Left hindlimb (tissue), 1 donor: ENCODE measurements around the gene PARM1.

Source experiments
- DNase-seq: peaks from one replicate; pipeline ENCODE4 v3.0.0-alpha.2; 2018

The PARM1 gene

DNA sequence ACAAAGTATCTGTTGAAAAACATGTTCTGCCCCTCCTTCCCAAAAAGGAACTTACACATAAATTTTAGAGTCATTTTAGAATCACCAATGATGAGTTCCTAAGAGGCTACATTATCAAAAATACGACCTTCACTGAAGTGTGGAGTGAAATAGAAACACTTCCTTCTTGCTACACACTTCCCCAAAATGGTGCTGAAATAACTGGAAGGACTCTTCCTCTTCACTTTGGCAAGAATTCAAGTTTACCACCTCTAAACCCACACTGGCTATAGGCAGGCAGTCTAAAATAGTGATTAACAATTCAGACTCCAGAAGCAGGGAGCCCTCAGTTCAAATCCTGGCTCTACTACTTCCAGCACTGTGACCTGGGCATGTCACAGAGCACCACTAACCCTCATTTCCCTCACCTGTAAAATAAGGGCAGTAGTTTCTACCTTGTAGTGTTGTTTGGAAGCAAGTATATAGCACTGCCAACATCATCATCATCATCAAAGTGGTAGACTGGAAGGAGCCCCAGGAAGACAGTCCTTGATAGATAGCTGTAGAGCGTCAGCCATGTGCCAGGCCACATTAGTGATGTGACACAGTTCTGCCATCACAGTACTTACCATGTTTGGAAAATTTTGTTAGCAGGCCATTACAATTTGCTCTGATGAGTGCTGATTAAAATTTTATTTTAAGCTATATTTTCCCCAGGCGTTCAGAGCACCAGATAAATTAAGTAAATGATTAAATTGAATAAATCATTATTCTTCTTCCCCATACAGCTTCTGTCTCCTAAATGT lies 103.3 kb downstream of the PARM1 start:
- DNase-seq, result no peak

DNA sequence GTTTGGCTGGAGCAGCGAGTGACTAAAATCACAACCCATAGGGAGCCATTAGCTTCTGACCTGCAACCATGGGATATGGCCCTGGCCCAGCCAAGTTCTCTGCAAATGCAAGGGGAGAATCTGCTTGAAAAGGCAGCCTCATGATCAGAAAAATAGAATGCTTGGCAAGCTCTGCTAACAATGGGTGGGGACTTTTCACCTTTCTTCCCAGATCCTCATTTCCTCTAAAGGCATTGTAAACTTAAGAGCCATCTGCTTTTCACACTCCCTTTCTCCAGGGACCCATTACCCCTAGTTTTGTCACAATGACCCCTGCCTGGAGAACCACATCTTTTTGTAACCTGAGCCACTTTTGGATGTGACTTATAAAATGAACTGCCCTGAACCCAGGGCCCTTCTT lies 104.3 kb downstream of the PARM1 start:
- DNase-seq, result peak; percentile 67

- no peak for DNase-seq
Measured at GRCh38 chr4:75038376-75038775, 105.5 kb downstream of the PARM1 start.

GRCh38 chr4:75040703-75041102 lies 107.8 kb downstream of the PARM1 start:
- DNase-seq, result no peak

GRCh38 chr4:75042601-75043208 lies 109.8 kb downstream of the PARM1 start:
- DNase-seq, result no peak

GRCh38 chr4:75046226-75046625 lies 113.3 kb downstream of the PARM1 start:
- DNase-seq, result no peak

DNA sequence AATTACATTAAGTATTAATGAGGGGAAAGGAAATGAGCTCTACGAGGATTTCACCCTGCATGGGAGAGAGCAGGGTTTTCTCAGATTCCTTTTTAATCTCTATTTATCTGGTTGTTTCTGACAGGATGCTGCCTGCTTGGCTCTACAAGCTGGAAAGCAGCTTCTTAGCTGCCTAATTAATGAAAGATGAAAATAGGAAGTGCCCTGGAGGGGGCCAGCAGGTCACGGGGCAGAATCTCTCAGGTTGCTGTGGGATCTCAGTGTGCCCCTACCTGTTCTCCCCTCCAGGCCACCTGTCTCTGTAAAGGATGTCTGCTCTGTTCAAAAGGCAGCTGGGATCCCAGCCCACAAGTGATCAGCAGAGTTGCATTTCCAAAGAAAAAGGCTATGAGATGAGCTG lies 113.7 kb downstream of the PARM1 start:
- DNase-seq, result no peak

DNA sequence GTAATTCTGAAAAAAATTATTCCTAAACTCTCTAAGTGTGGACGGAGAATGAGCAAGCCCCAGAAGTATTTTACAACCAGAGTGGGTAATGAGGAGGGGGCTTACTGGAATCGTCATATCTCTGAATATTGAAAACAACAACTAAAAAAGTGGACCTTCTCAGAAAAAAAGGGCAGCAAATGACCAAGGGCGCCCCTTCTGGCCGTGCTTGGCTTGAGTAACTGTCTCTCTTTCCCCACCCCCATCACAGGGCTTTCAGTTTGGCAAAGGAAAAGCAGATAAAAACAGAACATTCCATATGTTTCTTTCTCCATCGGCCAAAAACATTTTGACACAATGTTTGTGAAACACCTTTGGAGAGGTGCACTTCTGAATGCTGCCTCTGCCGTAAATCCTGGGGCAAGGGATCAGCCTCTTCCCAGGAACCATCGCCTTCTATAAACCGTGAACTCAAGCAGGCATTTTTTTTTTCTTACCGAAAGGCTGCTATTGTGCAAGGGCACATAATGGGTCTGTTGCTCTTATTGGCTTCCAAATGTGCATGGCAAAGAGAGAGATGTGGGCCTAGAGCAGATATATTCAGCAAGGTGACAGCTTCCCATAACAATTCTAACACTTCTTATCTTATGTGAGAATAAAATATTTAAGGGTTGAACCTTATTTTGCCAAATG lies 115.4 kb downstream of the PARM1 start:
- DNase-seq, result no peak

GRCh38 chr4:75051431-75051830 lies 118.5 kb downstream of the PARM1 start:
- DNase-seq, result no peak

GRCh38 chr4:75053352-75053751 lies 120.4 kb downstream of the PARM1 start:
- DNase-seq, result no peak

DNA sequence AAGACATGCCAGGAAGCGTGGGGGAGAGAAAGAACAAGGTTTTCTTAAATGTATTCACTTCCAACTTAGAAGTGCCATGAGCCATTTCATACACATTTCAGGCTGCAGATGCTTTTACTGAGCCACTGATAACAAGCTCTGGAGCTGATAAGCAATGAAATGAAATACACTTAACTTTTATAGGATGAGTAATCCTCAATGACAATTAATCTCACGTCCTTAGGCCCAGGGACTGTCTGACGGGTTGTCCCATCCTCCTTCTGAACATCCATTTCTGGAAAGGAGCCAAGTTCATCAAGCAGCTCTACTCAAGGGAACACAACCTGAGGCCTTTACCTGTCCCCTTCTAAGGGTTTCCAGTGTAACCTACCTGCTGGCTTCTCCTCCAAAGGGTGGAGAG lies 121.2 kb downstream of the PARM1 start:
- no peak for DNase-seq

GRCh38 chr4:75056277-75056676 lies 123.4 kb downstream of the PARM1 start:
- no peak for DNase-seq

GRCh38 chr4:75057369-75057768 lies 124.5 kb downstream of the PARM1 start:
- DNase-seq, result no peak

GRCh38 chr4:75058486-75058885 lies 125.6 kb downstream of the PARM1 start:
- peak; percentile 40 for DNase-seq

DNA sequence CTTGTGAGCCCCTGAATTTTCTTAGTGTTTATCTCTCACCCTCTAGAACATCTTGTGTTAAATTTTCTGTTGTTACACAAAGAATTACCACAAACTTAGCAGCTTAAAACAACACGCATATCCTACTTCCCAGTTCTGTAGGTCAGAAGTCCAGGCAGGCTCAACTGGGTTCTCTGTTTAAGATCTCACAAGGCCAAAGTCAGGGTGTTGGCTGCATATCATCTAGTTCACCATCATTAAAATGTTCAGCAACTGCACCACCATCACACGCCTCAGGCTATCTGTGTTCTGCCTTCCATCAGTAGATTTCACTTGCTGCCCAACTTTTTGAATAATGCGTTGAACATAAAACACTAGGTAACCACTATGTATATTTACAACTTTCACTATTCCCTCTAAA lies 130.5 kb downstream of the PARM1 start:
- no peak for DNase-seq

GRCh38 chr4:75065909-75066308 lies 133.0 kb downstream of the PARM1 start:
- DNase-seq, result no peak

DNA sequence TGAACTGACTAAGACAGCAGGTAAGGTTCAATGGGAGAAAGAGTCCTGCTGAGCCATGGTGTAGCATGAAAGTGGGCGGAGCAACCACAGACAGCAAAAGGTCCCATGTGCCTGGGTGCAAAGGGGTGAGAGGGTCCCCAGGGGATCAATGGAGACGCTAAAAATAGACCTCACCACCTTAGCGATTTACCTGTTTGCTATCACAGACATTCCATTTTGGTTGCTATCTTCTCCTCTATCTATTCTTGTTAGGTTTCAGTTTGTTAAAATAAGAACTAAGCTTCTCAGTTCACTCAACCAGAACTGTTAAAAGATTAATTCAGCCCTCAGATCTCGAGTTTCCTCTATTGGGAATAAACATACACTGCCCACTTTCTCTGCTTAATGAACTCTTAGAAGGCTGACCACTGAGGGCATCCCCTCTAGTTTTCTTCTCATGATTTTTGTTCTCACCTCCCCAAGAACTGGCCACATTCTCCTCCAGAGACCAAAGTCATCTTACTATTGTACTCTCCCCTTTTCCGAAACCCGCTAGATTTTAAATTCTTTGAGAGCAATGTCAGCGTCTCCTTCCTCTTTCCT lies 136.7 kb downstream of the PARM1 start:
- DNase-seq, result no peak

DNA sequence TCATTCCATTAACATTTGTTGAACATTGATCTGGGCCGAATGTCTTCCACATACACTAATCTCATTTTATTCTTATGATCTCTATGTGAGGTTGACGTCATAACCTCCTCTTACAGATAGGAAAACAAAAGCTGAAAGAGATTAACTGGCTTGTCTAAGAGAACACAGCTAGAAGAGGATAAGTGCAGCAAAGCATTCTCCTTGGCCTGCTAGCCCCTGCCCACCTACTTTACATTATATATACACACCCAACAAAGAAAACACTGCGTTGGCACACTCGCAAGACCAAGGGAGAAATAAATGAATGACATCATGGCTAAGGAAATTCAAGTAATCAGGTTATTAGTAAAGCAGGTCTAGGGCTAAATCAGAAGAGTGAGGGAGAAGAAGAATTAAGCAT lies 138.4 kb downstream of the PARM1 start:
- no peak for DNase-seq

DNA sequence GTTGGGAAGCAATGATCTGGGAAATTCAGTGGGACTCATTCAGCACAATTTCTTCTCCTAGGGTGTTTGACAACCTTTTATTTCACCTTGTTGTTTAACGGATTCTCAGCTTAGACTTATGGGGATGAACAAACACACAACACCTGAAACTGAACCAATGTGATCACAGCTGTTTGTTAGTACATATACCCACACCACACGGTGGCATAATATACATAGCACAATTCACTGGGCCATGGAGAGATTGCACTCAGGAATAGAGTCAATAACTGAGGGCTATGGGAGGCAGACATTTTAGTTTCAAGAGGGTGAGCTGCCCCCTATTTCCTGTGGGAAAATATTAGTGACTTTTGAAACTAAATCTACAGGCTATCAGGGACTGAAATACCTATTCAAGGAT lies 148.0 kb downstream of the PARM1 start:
- DNase-seq, result no peak

DNA sequence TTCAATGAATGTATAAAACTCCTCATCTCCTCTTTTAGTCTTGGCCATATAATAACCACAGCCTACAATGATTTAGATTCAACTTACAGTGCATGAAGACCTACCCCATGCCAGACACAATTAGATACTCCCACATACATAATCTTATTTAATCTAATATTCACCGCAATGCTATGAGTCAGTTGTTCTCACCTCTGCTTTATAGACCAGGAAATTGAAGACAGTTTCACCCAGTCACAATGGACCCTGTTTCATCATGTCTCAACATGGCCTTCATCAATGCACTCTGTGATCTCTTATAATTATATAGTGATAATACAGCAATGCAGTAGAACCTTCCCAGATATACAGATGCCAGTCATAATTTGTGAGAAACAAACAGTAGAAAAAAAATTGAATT lies 148.6 kb downstream of the PARM1 start:
- no peak for DNase-seq

DNA sequence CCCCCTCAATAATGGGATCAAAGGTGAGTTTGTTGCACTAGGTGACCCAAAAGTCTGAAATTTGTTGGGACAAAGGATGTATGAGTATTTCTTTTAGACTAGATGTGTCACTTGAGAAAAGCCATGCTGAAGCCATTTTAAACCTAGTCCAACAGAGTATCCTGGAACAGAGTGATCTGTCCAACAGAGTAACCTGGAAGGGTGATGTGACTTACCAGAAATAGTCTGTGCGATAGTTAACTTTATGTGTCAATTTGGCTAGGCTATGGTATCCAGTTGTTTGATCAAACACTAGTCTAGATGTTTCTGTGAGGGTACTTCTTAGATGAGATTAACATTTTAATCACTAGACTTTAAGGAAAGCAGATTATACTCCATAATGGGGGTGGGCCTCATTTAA lies 154.5 kb downstream of the PARM1 start:
- DNase-seq, result no peak

DNA sequence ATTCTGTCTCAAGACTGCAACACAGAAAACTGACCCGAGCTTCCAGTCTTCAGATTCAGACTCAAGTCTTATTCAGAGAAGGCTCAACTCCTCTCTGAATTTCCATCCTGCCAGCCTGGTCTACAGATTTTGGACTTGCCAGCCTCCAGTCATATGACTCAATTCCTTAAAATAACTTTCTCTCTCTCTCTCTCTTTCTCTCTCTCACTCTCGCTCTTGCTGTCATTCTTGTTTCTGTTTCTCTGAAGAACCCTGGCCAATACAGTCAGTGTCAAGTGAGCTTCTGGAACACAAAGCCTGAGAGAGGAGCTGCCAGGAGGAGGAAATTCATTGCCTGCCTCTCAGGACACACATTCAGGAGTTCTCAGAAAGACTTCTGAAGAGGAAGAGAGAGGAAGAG lies 154.9 kb downstream of the PARM1 start:
- DNase-seq, result no peak

DNA sequence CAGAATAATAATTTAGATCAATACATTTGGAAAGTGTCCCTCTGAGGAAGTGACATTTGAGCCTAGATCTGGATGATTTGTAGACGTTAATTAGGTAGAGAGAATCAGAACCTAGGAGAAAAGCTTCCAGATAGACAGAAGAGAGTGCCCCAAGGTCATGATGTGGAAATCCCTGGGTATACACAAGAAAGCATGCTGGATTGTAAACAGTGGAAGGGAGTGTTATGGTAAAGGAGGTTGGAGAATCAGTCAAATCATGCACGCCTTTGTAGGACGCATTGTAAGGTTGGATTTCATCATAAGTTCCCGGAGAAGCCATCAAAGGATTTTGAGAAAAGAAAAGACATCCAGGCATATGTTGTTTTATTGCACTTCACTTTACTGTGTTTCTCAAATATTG lies 156.3 kb downstream of the PARM1 start:
- no peak for DNase-seq

- no peak for DNase-seq
Measured at GRCh38 chr4:75099321-75099720, 166.4 kb downstream of the PARM1 start.
